ENCODE data around the gene WDR87.

Gene WDR87

GRCh38 chr19:37906869-37907734, 708 bp upstream of the WDR87 start, which contains the start of gene SIPA1L3:
Gene SIPA1L3 (plus strand): TSS chr19:37907208. CDS start chr19:38081566, 174,358 bp downstream.
- Histone ChIP-seq H3K36me3 (ENCODE audit: insufficient read depth, low read length) (no peaks in the 10 kb centered on the region), H3K9me3 (ENCODE audit: low read length) (no peaks in the 10 kb centered on the region), H3K27ac (ENCODE audit: low read depth, low read length, poor library complexity, severe bottlenecking) (peak within 1 kb of the TSS; percentile 95), H3K4me1 (ENCODE audit: insufficient read depth, low read length, severe bottlenecking) (peaks cover 74% of the 10 kb centered on the region), H3K27me3 (ENCODE audit: insufficient read depth, low read length) (no peaks in the 10 kb centered on the region), H3K79me2 (ENCODE audit: insufficient read depth, low read length) (peaks cover 31% of the 10 kb centered on the region), H4K20me1 (ENCODE audit: insufficient read depth, low read length) (no peaks in the 10 kb centered on the region), H3K9ac (ENCODE audit: low read length) (peak within 1 kb of the TSS; percentile 92), H3K4me3 (ENCODE audit: low read depth, low read length, poor library complexity, severe bottlenecking) (peak within 1 kb of the TSS; percentile 98), H3K4me2 (ENCODE audit: low read length) (peak within 1 kb of the TSS; percentile 94), H2AFZ (ENCODE audit: low read length) (no peak within 1 kb of the TSS), H3F3A (ENCODE audit: insufficient read depth, low read length) (0 out of 2 replicates have a peak, but pooled peaks cover 7% of the 10 kb centered on the region), H3K9me2 (ENCODE audit: low read depth, low read length) (no peaks in the 10 kb centered on the region)
- TF ChIP-seq CTCF (IDR thresholded peaks at IDR 0.05; ENCODE audit: low read length) (no peak), EZH2 (IDR thresholded peaks at IDR 0.05; ENCODE audit: borderline replicate concordance, low read length) (no peak)

- 0 out of 2 replicates have a peak, but pooled peaks cover 7% of the 10 kb centered on the region for H3F3A ChIP-seq (ENCODE audit: insufficient read depth, low read length)
- H3K27me3 ChIP-seq (ENCODE audit: insufficient read depth, low read length) = no peaks in the 10 kb centered on the region
- peaks cover 39% of the 10 kb centered on the region for H3K4me1 ChIP-seq (ENCODE audit: insufficient read depth, low read length, severe bottlenecking)
- no peak overlapping the region for H2AFZ ChIP-seq (ENCODE audit: low read length)
- H3K4me2 ChIP-seq (ENCODE audit: low read length) = no peak overlapping the region
- H3K9me3 ChIP-seq (ENCODE audit: low read length) = no peaks in the 10 kb centered on the region
- H4K20me1 ChIP-seq (ENCODE audit: insufficient read depth, low read length) = no peaks in the 10 kb centered on the region
- peaks cover 10% of the 10 kb centered on the region for H3K79me2 ChIP-seq (ENCODE audit: insufficient read depth, low read length)
- TF ChIP-seq EZH2 (IDR thresholded peaks at IDR 0.05; ENCODE audit: borderline replicate concordance, low read length) = no peak
- no peak for TF ChIP-seq CTCF (IDR thresholded peaks at IDR 0.05; ENCODE audit: low read length)
- no peaks in the 10 kb centered on the region for H3K36me3 ChIP-seq (ENCODE audit: insufficient read depth, low read length)
- no peak overlapping the region for H3K4me3 ChIP-seq (ENCODE audit: low read depth, low read length, poor library complexity, severe bottlenecking)
- H3K9ac ChIP-seq (ENCODE audit: low read length) = no peak overlapping the region
- peak overlapping the region; percentile 84 for H3K27ac ChIP-seq (ENCODE audit: low read depth, low read length, poor library complexity, severe bottlenecking)
- H3K9me2 ChIP-seq (ENCODE audit: low read depth, low read length) = no peaks in the 10 kb centered on the region
These were observed 3.3 kb downstream of the WDR87 start for GRCh38 chr19:37903096-37903495.

- Histone ChIP-seq H3K27ac (ENCODE audit: low read depth, low read length, poor library complexity, severe bottlenecking) (peak overlapping the region; percentile 84), H3K4me3 (ENCODE audit: low read depth, low read length, poor library complexity, severe bottlenecking) (no peak overlapping the region), H3F3A (ENCODE audit: insufficient read depth, low read length) (0 out of 2 replicates have a peak, but pooled peaks cover 7% of the 10 kb centered on the region), H3K9me2 (ENCODE audit: low read depth, low read length) (no peaks in the 10 kb centered on the region), H3K27me3 (ENCODE audit: insufficient read depth, low read length) (no peaks in the 10 kb centered on the region), H3K9ac (ENCODE audit: low read length) (no peak overlapping the region), H3K79me2 (ENCODE audit: insufficient read depth, low read length) (peaks cover 5% of the 10 kb centered on the region), H3K9me3 (ENCODE audit: low read length) (no peaks in the 10 kb centered on the region), H2AFZ (ENCODE audit: low read length) (no peak overlapping the region), H3K36me3 (ENCODE audit: insufficient read depth, low read length) (no peaks in the 10 kb centered on the region), H3K4me2 (ENCODE audit: low read length) (no peak overlapping the region), H4K20me1 (ENCODE audit: insufficient read depth, low read length) (no peaks in the 10 kb centered on the region), H3K4me1 (ENCODE audit: insufficient read depth, low read length, severe bottlenecking) (peaks cover 35% of the 10 kb centered on the region)
- TF ChIP-seq EZH2 (IDR thresholded peaks at IDR 0.05; ENCODE audit: borderline replicate concordance, low read length) = no peak
- TF ChIP-seq CTCF (IDR thresholded peaks at IDR 0.05; ENCODE audit: low read length) = peak; percentile 91
These were observed 3.7 kb downstream of the WDR87 start for GRCh38 chr19:37902668-37903067.

Measured in OCI-LY1 (cell line).